ENCODE results near the gene SALL3. TPM values are rescaled to one million over a fixed set of nuclear protein-coding genes. Genes with fewer than 3 reads are reported as not detected.

SALL3 gene
- total and polyA plus RNA-seq, 2 of the 13 experiments (the other 11 are each of a cell fraction or from before 2014, with no cell fraction given): not detected

- Histone ChIP-seq H3K4me2 (ENCODE audit: low read depth, low read length) (no peak overlapping the region), H3K27ac (ENCODE audit: extremely low read length, insufficient read depth, low read length) (no peak overlapping the region), H3K4me3 (replicated peaks in 1 of 3; ENCODE audit: insufficient read depth in 1 of 3, low read depth in 2 of 3, low read length in 3 of 3) (no peak overlapping the region), H3K79me2 (ENCODE audit: insufficient read depth, low read length) (no peaks in the 10 kb centered on the region), H3K27me3 (ENCODE audit: control insufficient read depth in 1 of 2, insufficient read depth in 2 of 2, low read length in 2 of 2) (peaks cover 0 to 9% of the 10 kb centered on the region in 2 experiments), H2AFZ (ENCODE audit: low read length) (no peak overlapping the region), H4K20me1 (ENCODE audit: insufficient read depth, low read length) (no peaks in the 10 kb centered on the region), H3K36me3 (replicated peaks in 1 of 2; ENCODE audit: control insufficient read depth in 1 of 2, insufficient read depth in 2 of 2, low read length in 2 of 2) (no peaks in the 10 kb centered on the region), H3K9me3 (ENCODE audit: low read length) (no peaks in the 10 kb centered on the region), H3K4me1 (ENCODE audit: insufficient read depth, low read length) (no peaks in the 10 kb centered on the region), H3K9ac (ENCODE audit: insufficient read depth, low read depth, low read length) (no peak overlapping the region)
- ChIA-PET POLR2A (no interaction called here), CTCF (ENCODE audit: low intra/inter-chr PET ratio, low total read pairs) (no interaction called here)
- TF ChIP-seq REPIN1 (CRISPR knock-in tag; IDR thresholded peaks at IDR 0.05; ENCODE audit: borderline replicate concordance, low read depth) (no peak), MIER2 (CRISPR knock-in tag; IDR thresholded peaks at IDR 0.05) (no peak), SOX13 (IDR thresholded peaks at IDR 0.05) (no peak), SOX13 (CRISPR knock-in tag; conservative IDR thresholded peaks at IDR 0.05 in 1 of 2, IDR thresholded peaks at IDR 0.05 in 1 of 2) (no peak), ESRRA (CRISPR knock-in tag; IDR thresholded peaks at IDR 0.05; ENCODE audit: low read depth) (no peak), RBAK (CRISPR knock-in tag; IDR thresholded peaks at IDR 0.05) (no peak), TBX2 (CRISPR knock-in tag; IDR thresholded peaks at IDR 0.05; ENCODE audit: borderline replicate concordance) (no peak), ZSCAN29 (CRISPR knock-in tag; conservative IDR thresholded peaks at IDR 0.05) (no peak)
- TF ChIP-seq, protein P1, sequence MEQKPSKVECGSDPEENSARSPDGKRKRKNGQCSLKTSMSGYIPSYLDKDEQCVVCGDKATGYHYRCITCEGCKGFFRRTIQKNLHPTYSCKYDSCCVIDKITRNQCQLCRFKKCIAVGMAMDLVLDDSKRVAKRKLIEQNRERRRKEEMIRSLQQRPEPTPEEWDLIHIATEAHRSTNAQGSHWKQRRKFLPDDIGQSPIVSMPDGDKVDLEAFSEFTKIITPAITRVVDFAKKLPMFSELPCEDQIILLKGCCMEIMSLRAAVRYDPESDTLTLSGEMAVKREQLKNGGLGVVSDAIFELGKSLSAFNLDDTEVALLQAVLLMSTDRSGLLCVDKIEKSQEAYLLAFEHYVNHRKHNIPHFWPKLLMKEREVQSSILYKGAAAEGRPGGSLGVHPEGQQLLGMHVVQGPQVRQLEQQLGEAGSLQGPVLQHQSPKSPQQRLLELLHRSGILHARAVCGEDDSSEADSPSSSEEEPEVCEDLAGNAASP (CRISPR knock-in tag; IDR thresholded peaks at IDR 0.05; ENCODE audit: borderline replicate concordance): no peak
- WGBS (ENCODE audit: low lambda C conversion rate): 4% methylated on average over 3 of the region's 3 CpGs
- in situ Hi-C loops (cut with HindIII; ENCODE audit: extremely low pct_ligation_motif_present, low pct_unique_long_range_greater_than_20kb): loop anchor here (10.0 to 25.0 kb wide), 3 partner anchors 321 to 1219 kb away; no protein-coding TSS in a partner anchor
- FAIRE-seq (no peak), DNase-seq (ENCODE audit: low spot score) (no peak), ATAC-seq (no peak)
- no TSS peak for BruUV-seq (replicated peaks)
- intact Hi-C loops (cut with micrococcal nuclease; ENCODE audit: unreplicated experiment): no loop called here
These were observed 3.9 kb downstream of the SALL3 start for GRCh38 chr18:78983512-78983911.
